WTC11 (cell line): ENCODE data around the gene UMODL1. TPM values are rescaled to one million over a fixed set of nuclear protein-coding genes. Genes with fewer than 3 reads are reported as not detected.

Source experiments
- ATAC-seq: fragments of 200-7000 bp; cut with Tn5 transposase; 2 replicates; pipeline ENCODE4 v1.10.0; 2021; ENCODE audit warnings: mild to moderate bottlenecking, moderate library complexity
- CTCF ChIA-PET: fragments of 300-600 bp; sonication (Branson Sonifier 250); formaldehyde crosslinking; loops from one replicate; lab custom pipeline; 2021; ENCODE audit warnings: antibody characterized with exemption; lab: Charles Lee
- POLR2A ChIA-PET: fragments of 350-600 bp; sonication (Branson Sonifier 250); formaldehyde crosslinking; loops from one replicate; lab custom pipeline; 2021; ENCODE audit warnings: antibody characterized with exemption; lab: Charles Lee
- DNase-seq: peaks from one replicate; pipeline ENCODE4 v3.0.0; 2021; ENCODE audit warnings: low spot score
- H3K27ac Mint-ChIP-seq: 2 replicates; pipeline ENCODE4 v1.8.0; 2021; ENCODE audit warnings: mixed read lengths
- H3K27me3 Mint-ChIP-seq: 2 replicates; pipeline ENCODE4 v1.8.0; 2021; ENCODE audit warnings: low read depth, mild to moderate bottlenecking, moderate library complexity, mixed read lengths
- H3K36me3 Mint-ChIP-seq: 2 replicates; pipeline ENCODE4 v1.8.0; 2021; ENCODE audit warnings: mixed read lengths
- H3K4me1 Mint-ChIP-seq: 2 replicates; pipeline ENCODE4 v1.8.0; 2022; ENCODE audit warnings: mixed read lengths
- H3K4me3 Mint-ChIP-seq: 2 replicates; pipeline ENCODE4 v1.8.0; 2021; ENCODE audit warnings: mild to moderate bottlenecking, moderate library complexity, mixed read lengths
- H3K9me3 Mint-ChIP-seq: 2 replicates; pipeline ENCODE4 v1.8.0; 2021; ENCODE audit warnings: mixed read lengths
- AR ChIP-seq: fragments of 250-450 bp; sonication (Bioruptor Pico); IDR thresholded peaks from 2 replicates; pipeline ENCODE4 v1.9.0; 2021; ENCODE audit warnings: mild to moderate bottlenecking
- ATF1 ChIP-seq: sonication (generic); formaldehyde crosslinking; IDR thresholded peaks from 2 replicates; pipeline ENCODE4 v1.8.1; 2023; ENCODE audit warnings: mild to moderate bottlenecking, moderate library complexity, missing genetic modification reagents
- ATF3 ChIP-seq: sonication (generic); formaldehyde crosslinking; conservative IDR thresholded peaks from 2 replicates; pipeline ENCODE4 v1.8.1; 2022; ENCODE audit warnings: mild to moderate bottlenecking, missing genetic modification reagents
- CBFB ChIP-seq: sonication (generic); formaldehyde crosslinking; IDR thresholded peaks from 2 replicates; pipeline ENCODE4 v1.8.1; 2022; ENCODE audit warnings: mild to moderate bottlenecking, low read depth, missing genetic modification reagents
- CDX4 ChIP-seq: fragments of 250-450 bp; sonication (Bioruptor Pico); IDR thresholded peaks from 2 replicates; pipeline ENCODE4 v1.9.0; 2021; ENCODE audit warnings: moderate library complexity, mild to moderate bottlenecking, inconsistent platforms, borderline replicate concordance
- FOXK1 ChIP-seq: sonication (generic); formaldehyde crosslinking; IDR thresholded peaks from 2 replicates; pipeline ENCODE4 v1.8.0; 2022; ENCODE audit warnings: mild to moderate bottlenecking, moderate library complexity, missing genetic modification reagents
- FOXP1 ChIP-seq: sonication (generic); formaldehyde crosslinking; IDR thresholded peaks from 2 replicates; pipeline ENCODE4 v1.8.0; 2022; ENCODE audit warnings: missing genetic modification reagents, mild to moderate bottlenecking, moderate library complexity, borderline replicate concordance
- FOXP4 ChIP-seq: sonication (generic); formaldehyde crosslinking; IDR thresholded peaks from 2 replicates; pipeline ENCODE4 v1.8.0; 2022; ENCODE audit warnings: mild to moderate bottlenecking, missing genetic modification reagents
- JAZF1 ChIP-seq: fragments of 250-450 bp; sonication (Bioruptor Pico); IDR thresholded peaks from 2 replicates; pipeline ENCODE4 v1.9.0; 2021; ENCODE audit warnings: moderate library complexity, mild to moderate bottlenecking, inconsistent platforms
- KAT7 ChIP-seq: sonication (generic); formaldehyde crosslinking; IDR thresholded peaks from 2 replicates; pipeline ENCODE4 v1.8.1; 2023; ENCODE audit warnings: missing genetic modification reagents, mild to moderate bottlenecking, borderline replicate concordance
- RELA ChIP-seq: sonication (generic); formaldehyde crosslinking; IDR thresholded peaks from 2 replicates; pipeline ENCODE4 v1.8.1; 2022; ENCODE audit warnings: missing genetic modification reagents, mild to moderate bottlenecking, borderline replicate concordance
- SMAD3 ChIP-seq: sonication (generic); formaldehyde crosslinking; IDR thresholded peaks from 2 replicates; pipeline ENCODE4 v1.8.0; 2022; ENCODE audit warnings: missing genetic modification reagents, mild to moderate bottlenecking, borderline replicate concordance
- SOX15 ChIP-seq: fragments of 250-450 bp; sonication (Bioruptor Pico); IDR thresholded peaks from 2 replicates; pipeline ENCODE4 v1.9.0; 2021; ENCODE audit warnings: mild to moderate bottlenecking
- SP1 ChIP-seq: sonication (generic); formaldehyde crosslinking; conservative IDR thresholded peaks from 2 replicates; pipeline ENCODE4 v1.8.1; 2022; ENCODE audit warnings: missing genetic modification reagents
- ZNF396 ChIP-seq: fragments of 250-450 bp; sonication (Bioruptor Pico); IDR thresholded peaks from 2 replicates; pipeline ENCODE4 v1.8.0; 2021; ENCODE audit warnings: mild to moderate bottlenecking, moderate library complexity, borderline replicate concordance
- total RNA-seq: library from RNA; stranded (reverse); gene quantifications from 3 replicates; pipeline ENCODE4 v1.2.3, GENCODE V29; 2021
- TF ChIP-seq, protein P1 (sequence below): fragments of 250-450 bp; sonication (Bioruptor Pico); IDR thresholded peaks from 2 replicates; pipeline ENCODE4 v2.1.2; 2022; ENCODE audit warnings: mild to moderate bottlenecking, moderate library complexity
- TF ChIP-seq, protein P2 (sequence below): sonication (generic); formaldehyde crosslinking; IDR thresholded peaks from 2 replicates; pipeline ENCODE4 v1.8.1; 2022; ENCODE audit warnings: low read depth, missing genetic modification reagents, borderline replicate concordance
- TF ChIP-seq, protein P3 (sequence below): sonication (generic); formaldehyde crosslinking; IDR thresholded peaks from 2 replicates; pipeline ENCODE4 v1.8.1; 2023; ENCODE audit warnings: mild to moderate bottlenecking, missing genetic modification reagents
- TF ChIP-seq, protein P4 (sequence below): sonication (generic); formaldehyde crosslinking; IDR thresholded peaks from 2 replicates; pipeline ENCODE4 v1.8.0; 2023; ENCODE audit warnings: missing genetic modification reagents, mild to moderate bottlenecking, borderline replicate concordance

UMODL1 gene
- total RNA-seq, 1 experiment from 2014 or later = not detected

- no peak overlapping the region for H3K27ac Mint-ChIP-seq
- no peak for TF ChIP-seq ATF3 (CRISPR knock-in tag)
- TF ChIP-seq FOXK1 (CRISPR knock-in tag) = no peak
- no peak for TF ChIP-seq CDX4 (CRISPR knock-in tag)
- no peak for TF ChIP-seq SP1
- no peak for TF ChIP-seq SOX15 (CRISPR knock-in tag)
- TF ChIP-seq CBFB (CRISPR knock-in tag) = no peak
- TF ChIP-seq RELA = no peak
- TF ChIP-seq, protein P1, sequence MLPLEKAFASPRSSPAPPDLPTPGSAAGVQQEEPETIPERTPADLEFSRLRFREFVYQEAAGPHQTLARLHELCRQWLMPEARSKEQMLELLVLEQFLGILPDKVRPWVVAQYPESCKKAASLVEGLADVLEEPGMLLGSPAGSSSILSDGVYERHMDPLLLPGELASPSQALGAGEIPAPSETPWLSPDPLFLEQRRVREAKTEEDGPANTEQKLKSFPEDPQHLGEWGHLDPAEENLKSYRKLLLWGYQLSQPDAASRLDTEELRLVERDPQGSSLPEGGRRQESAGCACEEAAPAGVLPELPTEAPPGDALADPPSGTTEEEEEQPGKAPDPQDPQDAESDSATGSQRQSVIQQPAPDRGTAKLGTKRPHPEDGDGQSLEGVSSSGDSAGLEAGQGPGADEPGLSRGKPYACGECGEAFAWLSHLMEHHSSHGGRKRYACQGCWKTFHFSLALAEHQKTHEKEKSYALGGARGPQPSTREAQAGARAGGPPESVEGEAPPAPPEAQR (CRISPR knock-in tag) = no peak
- TF ChIP-seq AR (CRISPR knock-in tag) = no peak
- TF ChIP-seq SMAD3 (CRISPR knock-in tag) = no peak
- no peak for TF ChIP-seq ATF1 (CRISPR knock-in tag)
- TF ChIP-seq, protein P2, sequence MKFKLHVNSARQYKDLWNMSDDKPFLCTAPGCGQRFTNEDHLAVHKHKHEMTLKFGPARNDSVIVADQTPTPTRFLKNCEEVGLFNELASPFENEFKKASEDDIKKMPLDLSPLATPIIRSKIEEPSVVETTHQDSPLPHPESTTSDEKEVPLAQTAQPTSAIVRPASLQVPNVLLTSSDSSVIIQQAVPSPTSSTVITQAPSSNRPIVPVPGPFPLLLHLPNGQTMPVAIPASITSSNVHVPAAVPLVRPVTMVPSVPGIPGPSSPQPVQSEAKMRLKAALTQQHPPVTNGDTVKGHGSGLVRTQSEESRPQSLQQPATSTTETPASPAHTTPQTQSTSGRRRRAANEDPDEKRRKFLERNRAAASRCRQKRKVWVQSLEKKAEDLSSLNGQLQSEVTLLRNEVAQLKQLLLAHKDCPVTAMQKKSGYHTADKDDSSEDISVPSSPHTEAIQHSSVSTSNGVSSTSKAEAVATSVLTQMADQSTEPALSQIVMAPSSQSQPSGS (CRISPR knock-in tag) = no peak
- no peak for TF ChIP-seq FOXP1 (CRISPR knock-in tag)
- no peak for TF ChIP-seq JAZF1 (CRISPR knock-in tag)
- TF ChIP-seq FOXP4 = no peak
- H3K4me3 Mint-ChIP-seq = no peak overlapping the region
- DNase-seq = no peak
- no peak for ATAC-seq
- no peaks in the 10 kb centered on the region for H3K36me3 Mint-ChIP-seq
- H3K4me1 Mint-ChIP-seq = peaks cover 11% of the 10 kb centered on the region
- POLR2A ChIA-PET = interaction anchor here (0.6 kb wide), 1 partner anchor 229 kb away, joined by 11 read pairs; no protein-coding TSS in a partner anchor
- CTCF ChIA-PET = no interaction called here
- H3K27me3 Mint-ChIP-seq = no peaks in the 10 kb centered on the region
- H3K9me3 Mint-ChIP-seq = no peaks in the 10 kb centered on the region
Observed at GRCh38 chr21:42026082-42026435, 45.1 kb upstream of the UMODL1 start.

GRCh38 chr21:42027085-42027821, 43.9 kb upstream of the UMODL1 start:
- ChIA-PET POLR2A (no interaction called here), CTCF (no interaction called here)
- Mint-ChIP-seq H3K9me3 (no peaks in the 10 kb centered on the region), H3K4me3 (no peak overlapping the region), H3K36me3 (no peaks in the 10 kb centered on the region), H3K4me1 (no peaks in the 10 kb centered on the region; the same call in 1 of the 2 replicates), H3K27ac (no peak overlapping the region), H3K27me3 (no peaks in the 10 kb centered on the region)
- no peak for DNase-seq
- no peak for ATAC-seq
- TF ChIP-seq ZNF396 (CRISPR knock-in tag) (no peak), KAT7 (CRISPR knock-in tag) (no peak)
- TF ChIP-seq, protein P3, sequence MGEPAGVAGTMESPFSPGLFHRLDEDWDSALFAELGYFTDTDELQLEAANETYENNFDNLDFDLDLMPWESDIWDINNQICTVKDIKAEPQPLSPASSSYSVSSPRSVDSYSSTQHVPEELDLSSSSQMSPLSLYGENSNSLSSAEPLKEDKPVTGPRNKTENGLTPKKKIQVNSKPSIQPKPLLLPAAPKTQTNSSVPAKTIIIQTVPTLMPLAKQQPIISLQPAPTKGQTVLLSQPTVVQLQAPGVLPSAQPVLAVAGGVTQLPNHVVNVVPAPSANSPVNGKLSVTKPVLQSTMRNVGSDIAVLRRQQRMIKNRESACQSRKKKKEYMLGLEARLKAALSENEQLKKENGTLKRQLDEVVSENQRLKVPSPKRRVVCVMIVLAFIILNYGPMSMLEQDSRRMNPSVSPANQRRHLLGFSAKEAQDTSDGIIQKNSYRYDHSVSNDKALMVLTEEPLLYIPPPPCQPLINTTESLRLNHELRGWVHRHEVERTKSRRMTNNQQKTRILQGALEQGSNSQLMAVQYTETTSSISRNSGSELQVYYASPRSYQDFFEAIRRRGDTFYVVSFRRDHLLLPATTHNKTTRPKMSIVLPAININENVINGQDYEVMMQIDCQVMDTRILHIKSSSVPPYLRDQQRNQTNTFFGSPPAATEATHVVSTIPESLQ (CRISPR knock-in tag) = no peak
- TF ChIP-seq, protein P4, sequence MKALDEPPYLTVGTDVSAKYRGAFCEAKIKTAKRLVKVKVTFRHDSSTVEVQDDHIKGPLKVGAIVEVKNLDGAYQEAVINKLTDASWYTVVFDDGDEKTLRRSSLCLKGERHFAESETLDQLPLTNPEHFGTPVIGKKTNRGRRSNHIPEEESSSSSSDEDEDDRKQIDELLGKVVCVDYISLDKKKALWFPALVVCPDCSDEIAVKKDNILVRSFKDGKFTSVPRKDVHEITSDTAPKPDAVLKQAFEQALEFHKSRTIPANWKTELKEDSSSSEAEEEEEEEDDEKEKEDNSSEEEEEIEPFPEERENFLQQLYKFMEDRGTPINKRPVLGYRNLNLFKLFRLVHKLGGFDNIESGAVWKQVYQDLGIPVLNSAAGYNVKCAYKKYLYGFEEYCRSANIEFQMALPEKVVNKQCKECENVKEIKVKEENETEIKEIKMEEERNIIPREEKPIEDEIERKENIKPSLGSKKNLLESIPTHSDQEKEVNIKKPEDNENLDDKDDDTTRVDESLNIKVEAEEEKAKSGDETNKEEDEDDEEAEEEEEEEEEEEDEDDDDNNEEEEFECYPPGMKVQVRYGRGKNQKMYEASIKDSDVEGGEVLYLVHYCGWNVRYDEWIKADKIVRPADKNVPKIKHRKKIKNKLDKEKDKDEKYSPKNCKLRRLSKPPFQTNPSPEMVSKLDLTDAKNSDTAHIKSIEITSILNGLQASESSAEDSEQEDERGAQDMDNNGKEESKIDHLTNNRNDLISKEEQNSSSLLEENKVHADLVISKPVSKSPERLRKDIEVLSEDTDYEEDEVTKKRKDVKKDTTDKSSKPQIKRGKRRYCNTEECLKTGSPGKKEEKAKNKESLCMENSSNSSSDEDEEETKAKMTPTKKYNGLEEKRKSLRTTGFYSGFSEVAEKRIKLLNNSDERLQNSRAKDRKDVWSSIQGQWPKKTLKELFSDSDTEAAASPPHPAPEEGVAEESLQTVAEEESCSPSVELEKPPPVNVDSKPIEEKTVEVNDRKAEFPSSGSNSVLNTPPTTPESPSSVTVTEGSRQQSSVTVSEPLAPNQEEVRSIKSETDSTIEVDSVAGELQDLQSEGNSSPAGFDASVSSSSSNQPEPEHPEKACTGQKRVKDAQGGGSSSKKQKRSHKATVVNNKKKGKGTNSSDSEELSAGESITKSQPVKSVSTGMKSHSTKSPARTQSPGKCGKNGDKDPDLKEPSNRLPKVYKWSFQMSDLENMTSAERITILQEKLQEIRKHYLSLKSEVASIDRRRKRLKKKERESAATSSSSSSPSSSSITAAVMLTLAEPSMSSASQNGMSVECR (CRISPR knock-in tag) = no peak
